Neural crest cell (in vitro differentiated cells): ENCODE data around the gene TBC1D4. TPM values are rescaled to one million over a fixed set of nuclear protein-coding genes. Genes with fewer than 3 reads are reported as not detected.

ENCODE experiments used
- DNase-seq: peaks from one replicate; pipeline ENCODE4 v3.0.0; 2021; ENCODE audit warnings: low read depth, mixed read lengths, low spot score
- H3K27ac Mint-ChIP-seq: one replicate; pipeline ENCODE4 v1.8.0; 2021; ENCODE audit warnings: mild to moderate bottlenecking, mixed read lengths; ENCODE audit not compliant: unreplicated experiment
- H3K27me3 Mint-ChIP-seq: 2 replicates; pipeline ENCODE4 v1.8.0; 2021; ENCODE audit warnings: low read depth, mild to moderate bottlenecking, mixed read lengths
- H3K36me3 Mint-ChIP-seq: 2 replicates; pipeline ENCODE4 v1.8.0; 2021; ENCODE audit warnings: low read depth, mild to moderate bottlenecking, mixed read lengths
- H3K4me1 Mint-ChIP-seq: 2 replicates; pipeline ENCODE4 v1.8.0; 2021; ENCODE audit warnings: mixed read lengths
- H3K4me3 Mint-ChIP-seq: one replicate; pipeline ENCODE4 v1.8.0; 2021; ENCODE audit warnings: mild to moderate bottlenecking, mixed read lengths
- H3K9me3 Mint-ChIP-seq: 2 replicates; pipeline ENCODE4 v1.8.0; 2021; ENCODE audit warnings: mixed read lengths
- CTCF ChIP-seq: fragments of 200-600 bp; sonication (generic); conservative IDR thresholded peaks from 2 replicates; pipeline ENCODE4 v1.5.0; 2021; ENCODE audit warnings: antibody characterized with exemption, mild to moderate bottlenecking
- total RNA-seq: library from RNA; stranded (reverse); gene quantifications from 2 replicates; pipeline ENCODE4 v1.2.1, GENCODE V29; 2021

Gene TBC1D4
- total RNA-seq, 1 donor from 2014 or later = 13.4 TPM

GRCh38 chr13:75478659-75479058 is 3.3 kb downstream of the TBC1D4 start:
- DNase-seq = no peak
- no peaks in the 10 kb centered on the region for H3K36me3 Mint-ChIP-seq
- no peak overlapping the region for H3K27ac Mint-ChIP-seq
- no peaks in the 10 kb centered on the region for H3K9me3 Mint-ChIP-seq
- peaks cover 11% of the 10 kb centered on the region for H3K4me1 Mint-ChIP-seq
- H3K4me3 Mint-ChIP-seq = peak overlapping the region; percentile 50
- TF ChIP-seq CTCF = no peak
- peaks cover 22% of the 10 kb centered on the region for H3K27me3 Mint-ChIP-seq

- DNase-seq = no peak
- H3K4me1 Mint-ChIP-seq = no peaks in the 10 kb centered on the region
- no peaks in the 10 kb centered on the region for H3K36me3 Mint-ChIP-seq
- H3K27ac Mint-ChIP-seq = no peak overlapping the region
- no peaks in the 10 kb centered on the region for H3K9me3 Mint-ChIP-seq
- no peak for TF ChIP-seq CTCF
- H3K4me3 Mint-ChIP-seq = no peak overlapping the region
- peaks cover 8% of the 10 kb centered on the region for H3K27me3 Mint-ChIP-seq
Observed at GRCh38 chr13:75474956-75475355, 7.0 kb downstream of the TBC1D4 start.

- Mint-ChIP-seq H3K27me3 (peaks cover 1% of the 10 kb centered on the region), H3K27ac (no peak overlapping the region), H3K4me3 (no peak overlapping the region), H3K4me1 (peaks cover 6% of the 10 kb centered on the region), H3K36me3 (no peaks in the 10 kb centered on the region), H3K9me3 (no peaks in the 10 kb centered on the region)
- TF ChIP-seq CTCF = no peak
- DNase-seq = no peak
Observed at GRCh38 chr13:75473468-75473867, 8.5 kb downstream of the TBC1D4 start.

DNA sequence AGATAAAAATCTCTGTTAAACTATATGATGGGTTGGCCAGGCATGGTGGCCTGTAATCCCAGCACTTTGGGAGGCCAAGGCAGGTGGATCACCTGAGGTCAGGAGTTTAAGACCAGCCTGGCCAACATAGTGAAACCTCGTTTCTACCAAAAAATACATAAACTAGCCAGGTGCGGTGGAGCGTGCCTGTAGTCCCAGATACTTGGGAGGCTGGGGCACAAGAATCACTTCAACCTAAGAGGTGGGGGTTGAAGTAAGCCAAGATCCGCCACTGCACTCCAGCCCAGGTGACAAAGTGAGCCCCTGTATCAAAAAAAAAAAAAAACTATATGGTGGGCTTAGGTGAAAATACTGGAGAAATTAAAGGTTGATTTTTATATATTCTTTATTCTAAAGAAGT is 11.3 kb downstream of the TBC1D4 start:
- H3K9me3 Mint-ChIP-seq = peaks cover 3% of the 10 kb centered on the region
- TF ChIP-seq CTCF = no peak
- peaks cover 6% of the 10 kb centered on the region for H3K4me1 Mint-ChIP-seq
- no peak overlapping the region for H3K27ac Mint-ChIP-seq
- H3K4me3 Mint-ChIP-seq = no peak overlapping the region
- H3K36me3 Mint-ChIP-seq = peaks cover 3% of the 10 kb centered on the region
- no peaks in the 10 kb centered on the region for H3K27me3 Mint-ChIP-seq
- no peak for DNase-seq

- Mint-ChIP-seq H3K4me1 (peaks cover 6% of the 10 kb centered on the region), H3K9me3 (peaks cover 4% of the 10 kb centered on the region), H3K27me3 (no peaks in the 10 kb centered on the region), H3K36me3 (peaks cover 9% of the 10 kb centered on the region), H3K4me3 (no peak overlapping the region), H3K27ac (no peak overlapping the region)
- TF ChIP-seq CTCF = no peak
- DNase-seq = no peak
Observed at GRCh38 chr13:75469047-75469446, 12.9 kb downstream of the TBC1D4 start.

DNA sequence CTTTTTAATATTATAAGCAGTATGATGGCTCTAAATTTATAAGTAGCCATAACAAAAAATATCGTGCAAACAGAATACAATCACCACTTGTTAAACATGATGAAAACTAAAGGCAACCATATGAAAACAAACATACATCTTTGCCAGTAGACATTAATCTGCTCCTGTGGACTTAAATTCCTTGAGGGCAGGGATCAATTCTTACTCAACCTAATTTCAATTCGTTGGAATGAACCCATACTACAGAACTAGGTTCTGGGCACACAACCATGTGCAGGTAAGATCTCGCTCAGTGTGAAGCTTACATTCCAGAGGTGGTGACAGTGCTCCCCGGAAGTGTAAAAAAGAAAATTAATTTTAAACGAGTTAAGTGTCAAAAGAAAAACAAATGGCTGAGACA is 13.4 kb downstream of the TBC1D4 start:
- H3K27ac Mint-ChIP-seq = no peak overlapping the region
- peaks cover 6% of the 10 kb centered on the region for H3K4me1 Mint-ChIP-seq
- H3K27me3 Mint-ChIP-seq = no peaks in the 10 kb centered on the region
- peaks cover 4% of the 10 kb centered on the region for H3K9me3 Mint-ChIP-seq
- H3K4me3 Mint-ChIP-seq = no peak overlapping the region
- peaks cover 9% of the 10 kb centered on the region for H3K36me3 Mint-ChIP-seq
- TF ChIP-seq CTCF = no peak
- no peak for DNase-seq
